Middle frontal gyrus (tissue), 1 donor: ENCODE data around the gene NRXN2.
A peak's percentile ranks its signal among the peaks of the same experiment; 100 is the strongest.
"Not testable (repeated sequence)": the region's sequence is repeated elsewhere in the genome, so short reads cannot be mapped to it uniquely, and the experiment has no call there.

Source experiments
- DNase-seq: peaks from one replicate; pipeline ENCODE4 v3.0.0-alpha.2; 2015; ENCODE audit warnings: low spot score; ENCODE audit errors: extremely low spot score

The NRXN2 gene

DNA sequence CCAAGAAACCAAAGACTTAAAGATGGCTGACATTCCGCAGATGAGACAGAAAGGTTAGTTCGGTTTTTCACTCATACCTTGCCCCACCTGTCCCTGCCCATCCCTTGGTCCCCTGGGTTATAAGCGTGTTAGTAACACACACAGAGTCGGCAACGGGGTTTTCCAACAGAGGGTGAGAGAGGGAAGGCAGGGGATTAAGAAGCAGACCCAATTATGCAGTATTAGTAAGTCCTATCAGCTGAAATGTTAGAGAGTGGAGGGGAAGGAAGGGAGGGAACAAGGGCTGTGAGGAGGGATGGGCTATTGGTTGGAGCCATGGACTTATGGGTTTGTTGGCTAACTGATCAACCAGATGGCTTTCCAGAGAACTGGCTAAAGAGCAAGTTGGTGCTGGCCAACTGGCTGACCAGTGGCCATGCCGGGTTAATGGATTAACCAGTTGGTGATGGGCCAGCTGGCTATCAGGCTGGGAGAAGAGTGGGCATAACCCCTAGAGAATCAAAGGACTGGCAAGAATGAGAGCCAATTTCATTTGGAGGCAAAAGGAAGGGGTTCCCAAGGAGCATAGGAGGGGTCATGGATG is 45.5 kb downstream of the NRXN2 start:
- DNase-seq, result no peak

DNA sequence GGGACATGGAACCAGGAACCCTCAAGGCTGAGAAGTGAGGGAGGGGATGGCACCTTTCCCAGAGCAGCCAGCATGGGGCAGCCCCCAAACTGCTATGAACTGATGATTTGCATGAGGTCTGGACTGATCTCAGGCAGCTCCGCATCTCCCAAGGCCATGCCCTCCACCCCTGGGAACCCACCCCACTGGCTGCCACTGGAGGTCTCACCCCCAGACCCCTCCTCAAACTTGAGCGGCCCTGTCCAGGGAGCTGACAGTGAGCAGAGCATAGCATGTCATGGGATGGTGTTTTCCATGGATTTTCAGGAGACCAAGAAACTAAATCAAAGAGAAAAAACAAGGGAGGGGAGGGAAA is 46.8 kb downstream of the NRXN2 start:
- DNase-seq, result no peak

DNA sequence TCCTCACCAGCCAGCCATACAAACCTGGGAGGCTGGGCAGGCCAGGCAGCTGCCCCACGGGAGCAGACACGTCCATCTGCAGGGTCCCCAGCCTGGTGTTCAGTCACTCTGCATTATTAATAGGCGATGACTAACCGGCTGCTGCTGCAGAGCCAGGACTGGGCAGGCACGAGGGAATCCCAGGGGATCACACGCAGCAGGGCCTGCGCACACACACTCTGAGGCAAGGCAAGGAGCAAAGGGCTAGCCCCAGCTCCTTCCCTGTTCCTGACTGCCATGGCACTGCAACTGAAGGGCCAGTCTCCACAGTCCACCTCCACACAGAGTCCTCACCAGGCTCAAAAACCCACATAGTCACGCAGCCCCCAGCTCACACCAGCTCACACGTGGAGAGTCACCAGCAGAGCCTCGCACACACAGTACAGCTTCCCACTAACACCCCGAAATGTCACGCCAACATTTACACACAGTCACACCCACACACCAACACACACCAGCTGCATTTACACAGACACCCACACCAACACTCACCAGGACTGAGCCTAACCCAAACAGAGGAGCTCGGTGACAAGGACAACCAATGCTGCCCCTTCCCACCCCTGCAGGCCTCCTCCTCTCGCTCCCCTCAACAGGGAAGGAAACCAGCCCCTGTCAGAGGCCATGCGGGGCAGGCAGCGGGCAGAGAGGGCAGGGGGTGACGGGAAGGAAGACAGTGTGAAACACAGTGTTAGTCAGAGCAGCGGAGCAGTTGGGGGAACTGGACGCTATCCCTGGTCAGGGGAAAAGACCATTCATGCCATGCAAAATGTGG is 47.3 kb downstream of the NRXN2 start:
- DNase-seq, result peak; percentile 35

DNA sequence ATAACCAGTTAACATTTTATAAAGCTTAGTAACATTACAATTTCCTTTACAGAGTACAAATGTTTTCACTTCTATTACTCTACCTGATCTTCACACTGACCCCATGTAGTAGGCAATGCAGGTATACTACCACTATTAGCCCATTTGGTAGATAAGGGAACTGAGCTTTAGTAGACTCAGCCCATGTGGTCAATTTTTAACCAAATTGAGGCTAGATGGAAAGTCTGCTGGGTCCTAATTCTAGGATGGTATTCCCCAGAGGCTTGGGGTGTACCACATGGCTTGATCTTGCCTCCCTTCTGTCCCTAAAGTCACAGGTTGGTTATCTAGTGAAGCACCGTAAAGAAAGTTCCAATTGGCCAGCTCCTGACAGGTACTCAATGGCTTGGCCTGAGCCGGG is 48.2 kb downstream of the NRXN2 start:
- DNase-seq, result no peak

DNA sequence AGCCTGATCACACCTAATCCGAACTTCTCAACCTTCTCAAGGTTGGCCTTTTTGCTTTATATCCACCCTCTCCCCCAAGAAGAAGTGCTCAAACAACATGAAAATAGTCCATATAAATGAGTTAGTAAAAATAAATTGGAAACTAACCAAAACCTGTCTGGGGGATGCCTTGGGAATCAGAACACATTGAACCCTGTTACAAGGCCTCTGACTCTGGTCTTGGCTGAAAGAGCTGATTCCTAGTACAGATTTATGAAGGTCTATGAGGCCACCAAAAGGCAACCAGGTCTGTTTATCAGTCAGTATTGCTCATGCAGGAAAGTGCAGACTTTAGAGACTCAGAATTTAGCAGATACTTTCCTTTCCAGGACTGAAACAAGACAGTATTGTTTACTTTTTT is 49.7 kb downstream of the NRXN2 start:
- DNase-seq, result no peak

DNA sequence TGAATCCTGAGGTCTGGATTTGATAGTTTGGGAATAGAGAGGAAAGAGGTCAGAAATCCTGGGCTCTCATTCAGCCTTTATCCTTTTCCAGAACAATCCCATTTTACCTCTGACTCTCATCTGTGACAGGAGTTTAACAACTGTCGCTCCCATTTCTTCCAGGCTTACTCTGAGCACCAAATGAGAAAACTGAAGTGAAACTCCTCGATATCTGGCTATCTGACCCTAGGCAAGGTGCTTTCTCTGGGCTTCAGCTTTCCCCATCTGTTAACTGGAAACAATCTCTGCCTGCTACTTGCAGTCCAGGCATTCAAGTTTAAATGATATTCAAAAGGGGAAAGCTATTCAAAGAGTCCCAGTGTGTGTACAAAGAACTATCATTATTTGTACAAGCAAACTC is 50.1 kb downstream of the NRXN2 start:
- no peak for DNase-seq

DNA sequence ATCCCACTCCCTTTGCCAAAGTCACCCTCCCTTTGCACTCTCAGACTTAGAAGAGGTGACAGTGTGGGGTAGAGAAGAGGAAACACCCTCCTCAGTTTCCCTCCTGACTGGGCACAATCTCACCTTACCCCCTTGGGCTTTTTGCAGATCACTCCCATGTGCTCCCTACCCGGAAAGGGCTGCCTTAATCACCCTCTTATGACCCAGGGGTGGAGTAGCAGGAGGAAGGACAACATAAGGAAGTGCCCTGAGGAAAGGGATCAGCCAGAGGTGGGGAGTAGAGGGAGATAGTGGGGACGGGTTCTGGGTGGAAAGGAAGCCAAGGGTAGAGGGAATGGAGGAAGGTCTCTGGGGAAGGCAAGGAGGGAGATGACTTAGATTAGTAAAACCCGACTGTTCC is 52.0 kb downstream of the NRXN2 start:
- DNase-seq, result no peak

DNA sequence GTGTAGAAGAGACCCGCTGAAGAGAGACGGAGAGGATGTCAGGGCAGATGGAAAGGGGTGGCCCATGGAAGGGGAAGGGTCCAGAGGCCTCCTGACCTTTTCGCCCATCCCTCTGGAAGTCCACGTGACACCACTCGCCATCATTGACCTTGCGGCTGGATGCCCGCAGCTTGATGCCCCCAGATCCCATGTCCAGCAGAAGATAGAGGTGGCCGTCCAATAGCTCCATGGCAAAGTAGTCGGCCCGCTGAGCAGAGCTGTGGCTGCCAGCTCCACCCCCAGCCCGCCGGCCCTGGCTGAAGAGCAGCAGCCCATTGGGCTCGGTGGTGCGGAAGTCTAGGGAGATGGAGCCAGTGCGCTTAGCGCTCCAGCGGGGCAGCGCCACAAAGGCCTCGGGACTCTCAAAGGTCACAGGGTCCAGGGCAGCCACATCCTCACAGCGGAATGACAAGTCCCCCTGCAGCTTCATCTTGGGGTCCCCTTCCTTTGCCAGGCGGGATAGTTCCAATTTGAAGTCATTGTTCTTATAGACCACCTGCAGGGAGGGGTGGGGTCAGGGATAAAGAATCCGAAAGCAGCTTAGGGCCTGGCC is 55.7 kb downstream of the NRXN2 start:
- no peak for DNase-seq

DNA sequence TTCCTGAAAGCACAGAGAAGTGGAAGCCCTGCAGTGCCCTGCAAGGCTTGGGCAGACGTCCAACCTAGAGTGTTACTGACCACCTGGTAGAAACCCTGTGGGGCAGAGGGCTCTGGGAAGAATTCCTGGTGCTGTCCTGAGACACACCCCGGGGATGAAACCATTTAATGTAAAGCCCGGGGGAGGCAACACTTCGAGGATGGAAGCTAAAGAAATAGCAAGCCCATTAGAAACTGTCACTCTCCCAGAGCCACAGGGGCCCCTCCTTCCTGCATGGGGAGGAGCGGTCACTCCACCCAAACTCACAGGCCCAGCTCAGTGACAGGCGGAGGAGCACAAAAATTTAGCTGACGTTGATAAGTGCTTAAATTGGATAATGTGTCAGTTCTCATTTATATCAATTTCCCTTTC is 57.6 kb downstream of the NRXN2 start:
- DNase-seq, result no peak

DNA sequence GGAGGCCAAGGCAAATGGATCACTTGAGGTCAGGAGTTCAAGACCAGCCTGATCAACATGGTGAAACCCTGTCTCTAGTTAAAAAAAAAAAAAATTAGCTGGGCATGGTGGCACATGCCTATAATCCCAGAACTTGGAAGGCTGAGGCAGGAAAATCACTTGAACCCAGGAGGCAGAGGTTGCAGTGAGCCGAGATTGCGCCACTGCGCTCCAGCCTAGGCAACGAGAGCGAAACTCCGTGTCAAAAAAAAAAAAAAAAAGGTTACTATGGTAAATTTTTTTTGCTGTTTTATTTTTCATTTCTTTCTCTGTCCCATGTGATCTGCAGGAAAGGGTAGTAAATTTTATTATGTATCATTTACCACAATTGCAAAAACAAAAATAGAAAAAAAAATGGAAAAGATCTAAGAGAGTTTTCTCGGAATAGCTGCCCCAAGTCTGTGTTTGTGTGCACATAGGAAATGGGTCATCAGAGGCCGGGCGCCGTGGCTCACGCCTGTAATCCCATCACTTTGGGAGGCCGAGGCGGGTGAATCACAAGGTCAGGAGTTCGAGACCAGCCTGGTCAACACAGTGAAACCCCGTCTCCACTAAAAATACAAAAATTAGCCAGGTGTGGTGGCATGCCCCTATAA is 58.6 kb downstream of the NRXN2 start:
- DNase-seq, result not testable (repeated sequence)

DNA sequence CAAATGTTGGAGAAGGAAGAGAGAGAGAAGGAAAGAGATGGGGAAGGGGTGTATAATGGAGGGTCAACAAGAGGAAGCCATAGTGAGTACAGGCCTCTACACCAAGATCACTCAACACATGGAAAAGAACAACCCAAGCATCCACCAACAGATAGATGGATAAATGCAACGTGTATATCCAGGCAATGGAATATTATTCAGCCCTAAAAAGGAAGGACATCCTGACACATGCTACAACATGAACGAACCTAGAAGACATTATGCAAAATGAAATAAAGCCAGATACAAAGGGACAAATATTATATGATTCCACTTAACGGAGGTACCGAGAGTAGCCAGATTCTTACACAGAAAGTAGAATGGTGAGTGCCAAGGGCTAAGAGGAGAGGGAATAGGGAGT is 59.3 kb downstream of the NRXN2 start:
- no peak for DNase-seq

DNA sequence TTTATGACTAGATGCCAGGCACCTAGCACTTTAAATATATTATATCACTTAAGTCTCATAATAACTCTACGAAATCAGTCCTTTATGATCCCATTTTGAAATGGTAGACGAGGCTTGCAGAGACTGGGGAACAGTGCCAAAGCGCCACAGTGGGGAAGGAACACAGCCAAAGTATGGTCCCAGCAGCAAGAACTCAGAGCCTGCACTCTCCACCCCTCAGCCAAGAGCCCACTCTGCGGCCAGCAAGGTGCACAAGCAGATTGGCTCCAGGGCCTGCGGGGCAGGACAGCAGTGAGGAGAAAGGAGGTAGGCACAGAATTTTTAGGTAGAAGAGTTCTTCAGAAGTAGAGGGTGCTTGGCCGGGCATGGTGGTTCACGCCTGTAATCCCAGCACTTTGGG is 61.4 kb downstream of the NRXN2 start:
- no peak for DNase-seq

DNA sequence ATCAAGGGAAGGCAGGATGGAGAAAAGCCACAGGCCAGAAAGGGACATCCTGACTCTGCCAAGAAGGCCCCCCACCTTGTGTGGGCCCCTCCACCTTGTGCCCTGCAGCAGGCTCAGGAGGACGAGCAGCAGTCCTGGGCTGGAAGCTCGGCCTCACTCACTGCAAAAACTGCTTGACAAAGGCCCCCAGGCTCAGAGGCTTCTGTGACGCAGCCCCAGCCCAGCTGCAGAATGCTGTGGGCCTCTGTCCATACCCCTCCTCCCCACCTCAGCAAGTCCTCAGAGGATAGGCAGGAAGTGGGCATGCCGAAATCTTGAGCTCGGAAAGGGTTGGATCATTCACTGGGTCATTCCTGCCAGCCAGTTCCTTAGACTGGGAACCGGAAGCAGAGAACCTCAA is 61.9 kb downstream of the NRXN2 start:
- no peak for DNase-seq

DNA sequence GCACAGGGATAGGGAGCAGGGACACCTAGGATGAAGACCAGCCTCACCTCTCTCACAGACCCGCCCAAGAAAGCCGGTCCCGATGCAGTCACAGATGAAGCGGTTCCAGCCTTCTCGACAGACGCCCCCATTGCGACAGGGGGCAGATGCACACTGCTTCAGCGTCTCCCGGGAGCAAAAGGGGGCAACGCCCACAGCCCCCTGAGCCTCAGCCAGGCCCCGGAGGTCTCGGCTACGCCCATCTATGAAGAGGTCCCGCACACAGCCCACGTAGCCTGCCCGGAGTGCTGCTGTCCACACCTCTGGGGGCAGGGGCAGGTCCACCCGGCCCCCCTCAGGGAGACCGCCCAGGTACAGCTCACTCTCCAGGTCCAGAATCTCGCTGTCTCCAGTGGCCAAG is 62.3 kb downstream of the NRXN2 start:
- no peak for DNase-seq

DNA sequence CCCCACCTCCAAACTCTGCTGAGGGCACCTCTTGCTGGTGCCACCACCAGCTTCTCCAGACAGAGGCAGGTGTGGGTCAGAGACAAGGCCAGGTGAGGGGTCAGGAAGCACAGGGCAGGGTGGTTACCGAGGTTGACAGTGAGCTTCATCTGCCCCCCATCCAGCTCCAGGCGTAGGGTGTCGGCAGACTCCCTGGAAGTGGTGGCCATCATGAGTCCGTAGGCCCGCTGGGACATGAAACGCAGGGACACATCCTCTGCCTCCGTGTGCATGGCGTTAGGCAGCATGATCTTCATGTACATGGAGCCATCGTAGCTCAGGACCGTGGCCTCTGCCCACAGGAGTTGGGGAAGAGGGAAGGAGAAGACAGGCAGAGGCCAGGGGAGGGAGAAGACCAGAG is 62.8 kb downstream of the NRXN2 start:
- DNase-seq, result no peak

DNA sequence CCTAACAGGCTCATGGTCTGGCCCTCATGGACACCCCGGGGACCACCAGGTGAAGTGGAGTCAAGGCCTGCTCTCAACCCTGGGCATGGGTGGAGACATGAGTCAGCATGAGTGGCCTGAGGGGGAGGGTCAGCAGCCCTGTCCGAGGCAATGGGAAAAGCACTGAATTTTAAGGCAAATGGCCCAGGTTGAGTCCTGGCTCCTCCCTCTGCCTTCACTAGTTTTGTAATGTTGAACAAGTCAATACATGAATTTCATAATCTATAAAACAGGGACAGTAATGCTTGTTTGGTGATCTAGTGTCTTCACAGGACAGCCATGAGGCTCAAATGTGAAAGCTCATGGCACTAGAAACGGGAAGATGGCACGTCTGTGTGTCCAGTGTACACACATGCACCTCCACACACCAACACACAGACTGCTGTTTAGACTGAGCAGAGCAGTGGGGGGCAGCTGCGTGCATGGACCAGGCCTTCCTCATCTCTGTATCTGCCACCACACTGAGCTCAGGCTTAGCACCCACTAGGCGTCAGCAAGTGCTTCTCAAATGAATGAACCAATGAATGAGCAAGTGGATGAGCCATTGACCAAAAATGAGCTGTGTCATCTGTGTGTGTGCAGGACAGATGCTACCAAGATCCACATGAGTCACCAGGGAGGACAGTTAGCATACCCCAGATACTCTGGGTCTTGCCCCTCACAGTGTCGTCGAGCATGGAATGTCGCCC is 63.4 kb downstream of the NRXN2 start:
- DNase-seq, result no peak

DNA sequence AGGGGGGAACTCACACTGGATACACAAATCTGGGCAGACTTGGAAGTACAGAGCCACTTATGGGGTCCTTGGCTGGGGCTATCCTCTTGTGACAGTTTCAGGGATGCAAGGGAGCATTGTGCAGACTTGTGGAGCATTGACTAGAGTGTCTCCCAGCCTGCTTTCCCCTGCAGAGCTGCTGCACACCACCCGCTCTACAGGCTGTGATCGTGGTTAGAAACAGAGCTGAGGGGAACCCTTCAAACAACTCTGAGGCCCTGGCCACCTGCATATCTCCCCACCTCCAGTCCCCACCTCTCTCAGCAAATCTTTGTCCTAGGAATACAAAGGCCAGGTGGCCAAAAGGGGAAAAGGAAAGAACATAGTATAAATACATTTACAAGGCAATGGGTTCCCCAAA is 64.7 kb downstream of the NRXN2 start:
- no peak for DNase-seq

DNA sequence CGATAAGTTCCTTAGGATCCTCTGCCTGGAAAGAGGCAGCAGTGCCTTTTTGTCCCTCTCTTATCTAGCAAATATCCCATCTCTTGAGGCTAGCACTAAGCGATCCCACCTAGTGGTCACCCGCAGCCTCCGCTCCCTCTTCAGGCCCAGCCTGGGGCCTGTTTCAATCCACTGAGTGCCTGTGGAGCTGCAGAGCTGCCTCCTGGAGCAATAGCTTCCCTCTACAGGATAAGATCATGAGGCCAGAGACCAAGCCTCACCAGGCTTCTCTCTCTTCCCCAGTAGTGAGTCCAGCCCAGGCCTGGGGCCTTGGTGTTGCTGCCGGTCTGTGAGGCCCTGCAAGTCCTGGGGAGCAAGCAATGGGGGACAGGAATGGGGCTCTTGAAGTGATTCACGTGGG is 66.1 kb downstream of the NRXN2 start:
- no peak for DNase-seq

DNA sequence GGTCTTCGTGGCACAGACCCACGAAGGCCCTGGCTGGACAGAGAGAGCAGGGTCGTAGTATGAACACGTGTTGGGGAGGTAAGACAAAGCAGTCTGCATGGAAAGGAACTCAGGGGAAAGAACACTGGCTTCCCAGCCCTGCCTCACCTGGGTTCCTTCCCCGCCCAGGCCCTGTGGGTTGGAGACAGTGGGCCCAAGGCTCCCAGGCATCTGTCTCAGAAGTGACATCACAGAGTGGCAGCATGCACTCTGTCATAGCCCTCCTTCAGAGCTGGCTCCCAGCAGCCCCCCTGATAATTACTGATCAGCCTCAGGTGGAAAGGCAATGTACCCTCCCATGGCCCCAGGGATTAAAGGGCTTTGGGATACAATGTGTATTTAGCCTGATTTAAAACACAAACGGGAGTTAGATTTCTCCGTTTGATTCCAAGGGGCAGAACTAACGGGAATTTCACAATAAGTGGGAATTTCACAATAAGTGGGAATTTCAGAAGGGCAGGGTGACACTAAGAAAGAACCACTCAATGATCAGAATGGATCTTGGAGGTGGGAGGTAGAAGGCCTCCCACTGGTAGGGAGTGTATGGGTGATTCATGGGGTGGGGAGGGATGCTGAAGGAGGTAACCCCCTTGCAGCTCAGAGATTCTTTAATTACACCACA is 66.9 kb downstream of the NRXN2 start:
- no peak for DNase-seq

DNA sequence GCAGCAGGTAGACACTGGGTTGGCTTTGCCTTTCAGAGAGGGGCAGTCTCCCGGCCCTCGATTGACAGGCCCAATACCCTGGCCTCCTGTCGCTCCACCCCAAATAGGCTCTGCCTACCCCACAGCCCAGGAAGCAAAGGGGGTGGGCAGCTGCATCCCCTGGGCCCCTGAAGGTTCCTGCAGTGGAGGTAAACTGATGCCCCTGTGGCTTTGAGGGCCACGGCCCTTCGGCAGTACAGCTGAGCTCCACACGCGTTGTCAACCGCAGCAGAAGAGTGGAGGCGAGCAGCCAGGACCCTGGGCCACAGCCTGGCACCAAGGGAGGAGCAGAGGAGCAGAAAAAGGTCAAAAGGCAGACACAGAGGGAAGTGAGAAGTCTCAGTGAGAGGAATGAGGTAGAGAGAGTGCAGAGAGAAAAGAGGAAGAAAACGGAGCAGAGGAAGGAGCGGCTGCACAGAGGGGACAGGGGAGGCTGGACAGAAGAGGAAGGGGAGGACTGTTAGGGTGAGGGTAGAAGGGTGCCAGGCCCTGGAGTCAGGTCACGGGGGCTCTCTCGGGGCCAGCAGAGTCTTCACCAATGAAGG is 67.9 kb downstream of the NRXN2 start:
- no peak for DNase-seq

DNA sequence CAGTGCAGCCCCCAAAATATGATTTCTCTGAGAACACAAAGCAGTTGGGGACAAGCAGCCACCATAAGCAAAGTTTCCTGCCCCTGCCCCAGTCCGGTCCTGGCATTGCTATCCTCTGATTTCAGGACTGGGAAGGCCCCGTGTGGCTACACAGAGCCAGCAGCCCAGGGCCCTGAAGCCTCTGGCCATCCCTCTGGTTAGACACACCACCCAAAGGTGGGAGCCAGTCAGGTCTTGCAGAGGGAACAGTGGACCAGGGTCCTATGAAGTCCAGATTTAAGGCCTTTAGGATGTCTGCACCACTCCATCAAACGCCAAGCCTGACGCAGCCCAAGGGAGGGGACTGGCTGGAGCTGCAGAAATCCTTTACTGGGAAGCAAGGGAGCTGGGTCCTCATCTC is 68.6 kb downstream of the NRXN2 start:
- DNase-seq, result no peak
